ENCODE measurements around the gene ALOX5AP.

- TF ChIP-seq EZH2 (IDR thresholded peaks at IDR 0.05; ENCODE audit: insufficient read depth, poor library complexity, severe bottlenecking) (no peak), EZH2phosphoT487 (IDR thresholded peaks at IDR 0.05; ENCODE audit: insufficient read depth, low read depth) (no peak)
Measured at GRCh38 chr13:30779016-30779415, 43.7 kb downstream of the ALOX5AP start.

Data from GM23248 (cell line).